GM21447 (cell line): ENCODE data around the gene ACER3.
"Not testable (repeated sequence)": the region's sequence is repeated elsewhere in the genome, so short reads cannot be mapped to it uniquely, and the experiment has no call there.

Source experiments
- ATAC-seq: cut with Tn5 transposase; IDR thresholded peaks from one replicate; pipeline ENCODE4 v1.9.1; 2021; ENCODE audit not compliant: unreplicated experiment

ACER3 gene

DNA sequence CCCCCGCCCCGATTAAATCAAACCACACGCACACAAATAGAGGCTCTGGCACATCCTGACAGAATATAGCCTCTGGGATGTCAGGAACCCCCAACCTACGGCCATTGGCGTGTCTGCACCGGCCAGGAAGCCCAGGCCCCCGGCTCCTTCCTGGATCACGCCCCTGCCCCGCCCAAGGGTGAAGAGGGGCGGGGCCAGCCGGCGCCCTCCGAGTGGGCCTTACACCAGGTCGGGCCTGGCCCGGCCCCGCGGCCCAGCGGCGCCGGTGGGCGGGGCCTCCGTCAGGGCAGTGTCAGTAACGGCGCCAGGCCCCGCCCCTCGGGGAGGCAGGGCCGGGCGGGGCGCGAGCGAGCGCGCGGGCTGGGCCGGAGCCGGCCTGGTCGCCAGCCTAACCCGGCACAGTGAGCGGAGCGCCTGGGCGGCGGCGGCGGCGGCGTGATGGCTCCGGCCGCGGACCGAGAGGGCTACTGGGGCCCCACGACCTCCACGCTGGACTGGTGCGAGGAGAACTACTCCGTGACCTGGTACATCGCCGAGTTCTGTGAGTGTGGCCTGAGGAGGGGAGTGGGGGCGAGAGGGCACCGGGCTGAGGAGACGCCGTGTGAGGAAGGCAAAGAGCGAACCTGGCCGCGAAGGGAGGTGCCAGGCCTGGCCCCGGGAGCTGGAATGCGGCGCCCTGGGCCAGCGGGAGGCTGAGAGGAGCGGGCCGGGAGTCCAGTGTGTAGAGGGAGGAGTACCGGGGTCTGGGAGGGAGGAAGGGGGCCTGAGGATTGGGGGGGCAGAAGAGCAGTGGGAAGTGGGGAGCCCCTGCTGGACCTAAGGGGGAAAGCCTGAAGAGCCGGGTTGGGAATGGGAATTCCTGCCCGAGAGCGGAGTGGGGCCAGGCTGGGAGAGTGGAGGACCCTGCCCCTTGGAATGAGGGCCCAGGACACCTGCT is at the start of gene ACER3:
Gene ACER3 (plus strand): TSS at position 380 of the 937 bp plus-strand sequence. CDS start 59 bp downstream, at position 439.
- ATAC-seq, result peak; percentile 88

DNA sequence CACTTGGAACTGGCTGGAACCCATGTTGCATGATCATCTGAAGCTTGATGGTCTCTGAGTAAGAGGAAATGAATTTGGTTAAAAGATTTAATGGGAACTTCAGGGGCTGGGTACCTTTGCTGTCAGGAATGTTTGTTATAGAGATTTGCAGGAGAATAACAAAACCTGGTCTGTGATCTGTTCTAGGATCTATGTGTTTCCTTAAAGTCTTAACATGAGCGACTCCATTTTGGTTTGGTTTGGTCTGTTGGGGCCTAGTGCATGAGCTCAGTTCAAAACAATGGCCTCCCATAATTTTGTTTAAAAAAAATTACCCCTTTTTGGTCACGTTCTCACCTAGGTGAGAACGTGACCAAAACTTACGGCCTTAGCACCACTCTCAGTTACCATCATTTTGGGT is 49.5 kb upstream of the ACER3 start:
- no peak for ATAC-seq

DNA sequence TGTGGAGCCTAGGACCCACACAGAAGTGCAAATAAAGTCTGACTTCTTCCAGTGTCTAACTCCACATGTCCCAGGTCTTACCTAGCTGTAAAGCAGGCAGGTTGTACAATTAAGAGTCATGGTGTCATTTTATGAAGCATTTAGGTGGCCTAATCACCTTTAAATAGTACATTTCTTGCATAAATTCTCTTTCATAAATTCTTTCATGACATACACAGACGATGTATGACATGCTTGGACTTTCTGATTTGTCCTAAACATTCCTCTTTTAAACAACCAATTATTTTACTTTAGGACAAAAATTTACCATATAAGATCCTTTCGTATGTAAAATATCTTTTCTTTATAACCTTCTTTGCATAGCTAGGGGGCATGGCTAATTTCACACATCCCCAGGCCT is 46.3 kb upstream of the ACER3 start:
- no peak for ATAC-seq

DNA sequence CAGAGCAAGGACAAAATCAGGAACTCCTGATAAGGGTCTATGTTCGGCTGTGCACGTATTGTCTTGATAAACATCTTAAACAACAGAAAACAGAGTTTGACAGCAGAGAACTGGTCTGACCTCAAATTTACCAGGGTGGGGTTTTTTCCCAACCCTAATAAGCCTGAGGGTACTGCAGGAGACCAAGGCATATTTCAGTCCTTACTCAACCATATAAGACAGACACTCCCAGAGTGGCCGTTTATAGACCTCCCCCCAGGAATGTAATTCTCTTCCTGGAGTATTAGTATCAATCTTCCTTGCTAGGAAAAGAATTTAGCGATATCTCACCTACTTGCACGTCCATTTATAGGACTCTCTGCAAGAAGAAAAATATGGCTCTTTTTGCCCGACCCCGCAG is 45.0 kb upstream of the ACER3 start:
- not testable (repeated sequence) for ATAC-seq

DNA sequence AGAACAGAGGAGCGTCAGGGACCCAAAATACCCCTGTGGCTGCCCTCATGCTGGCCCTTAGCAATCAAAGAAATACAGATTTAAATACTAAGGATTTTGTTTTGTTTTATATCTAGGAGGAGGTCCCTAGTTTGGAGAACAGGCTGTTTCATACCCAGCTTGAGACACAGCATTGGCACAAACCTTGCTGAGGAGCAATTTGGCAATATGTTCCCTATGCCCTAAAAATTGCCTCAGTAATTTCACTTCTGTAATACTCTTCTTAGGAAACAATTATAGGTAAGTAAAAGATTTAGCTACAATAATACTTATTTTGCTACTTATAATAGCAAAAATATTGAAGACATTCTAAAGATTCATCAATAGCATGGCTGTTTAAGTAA is 40.5 kb upstream of the ACER3 start:
- no peak for ATAC-seq

DNA sequence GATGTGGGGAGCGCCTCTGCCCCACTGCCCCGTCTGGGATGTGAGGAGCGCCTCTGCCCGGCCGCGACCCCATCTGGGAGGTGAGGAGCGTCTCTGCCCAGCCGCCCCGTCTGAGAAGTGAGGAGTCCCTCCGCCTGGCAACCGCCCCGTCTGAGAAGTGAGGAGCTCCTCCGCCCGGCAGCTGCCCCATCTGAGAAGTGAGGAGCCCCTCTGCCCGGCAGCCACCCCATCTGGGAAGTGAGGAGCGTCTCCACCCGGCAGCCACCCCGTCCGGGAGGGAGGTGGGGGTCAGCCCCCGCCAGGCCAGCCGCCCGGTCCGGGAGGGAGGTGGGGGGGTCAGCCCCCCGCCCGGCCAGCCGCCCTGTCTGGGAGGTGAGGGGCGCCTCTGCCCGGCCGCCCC is 39.3 kb upstream of the ACER3 start:
- ATAC-seq, result not testable (repeated sequence)

DNA sequence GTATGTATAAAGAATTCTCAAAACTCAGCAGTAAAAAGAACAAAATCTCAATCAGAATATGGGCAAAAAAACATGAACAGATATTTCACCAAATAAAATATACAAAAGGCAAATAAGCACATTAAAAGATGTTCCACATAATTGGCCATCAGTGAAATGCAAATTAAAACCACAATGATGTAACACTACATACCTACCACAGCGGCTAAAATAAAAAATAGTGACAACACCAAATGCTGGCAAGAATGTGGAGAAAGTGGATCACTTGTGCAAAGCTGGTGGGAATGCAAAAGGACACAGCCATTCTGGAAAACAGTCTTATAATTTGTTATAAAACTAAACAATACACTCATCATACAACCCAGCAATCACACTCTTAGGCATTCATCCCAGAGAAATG is 38.3 kb upstream of the ACER3 start:
- no peak for ATAC-seq

DNA sequence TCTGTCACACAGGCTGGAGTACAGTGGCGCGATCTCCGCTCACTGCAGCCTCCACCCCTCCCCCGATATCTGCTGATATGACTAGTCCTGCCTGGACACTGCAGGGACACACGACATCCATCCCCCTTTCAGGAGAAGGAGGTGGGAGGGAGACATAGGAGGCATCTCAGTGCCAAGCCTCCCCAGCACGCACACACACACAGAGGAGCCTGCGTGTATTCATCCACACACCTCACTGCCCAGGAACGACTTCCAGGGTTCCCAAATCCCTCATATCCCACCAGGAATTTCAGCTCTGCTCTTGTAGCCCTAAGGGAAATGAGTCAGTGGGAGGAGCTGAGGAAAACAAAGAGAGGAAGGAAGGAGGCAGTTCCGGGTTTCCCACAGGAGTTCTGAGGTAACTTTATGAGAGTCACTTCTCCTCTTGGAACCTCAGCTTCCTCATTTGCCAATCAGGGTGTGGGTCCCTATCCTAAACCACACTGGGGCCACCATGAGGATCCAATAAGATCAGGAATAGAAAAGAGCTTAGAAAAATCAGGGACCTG is 37.2 kb upstream of the ACER3 start:
- no peak for ATAC-seq

DNA sequence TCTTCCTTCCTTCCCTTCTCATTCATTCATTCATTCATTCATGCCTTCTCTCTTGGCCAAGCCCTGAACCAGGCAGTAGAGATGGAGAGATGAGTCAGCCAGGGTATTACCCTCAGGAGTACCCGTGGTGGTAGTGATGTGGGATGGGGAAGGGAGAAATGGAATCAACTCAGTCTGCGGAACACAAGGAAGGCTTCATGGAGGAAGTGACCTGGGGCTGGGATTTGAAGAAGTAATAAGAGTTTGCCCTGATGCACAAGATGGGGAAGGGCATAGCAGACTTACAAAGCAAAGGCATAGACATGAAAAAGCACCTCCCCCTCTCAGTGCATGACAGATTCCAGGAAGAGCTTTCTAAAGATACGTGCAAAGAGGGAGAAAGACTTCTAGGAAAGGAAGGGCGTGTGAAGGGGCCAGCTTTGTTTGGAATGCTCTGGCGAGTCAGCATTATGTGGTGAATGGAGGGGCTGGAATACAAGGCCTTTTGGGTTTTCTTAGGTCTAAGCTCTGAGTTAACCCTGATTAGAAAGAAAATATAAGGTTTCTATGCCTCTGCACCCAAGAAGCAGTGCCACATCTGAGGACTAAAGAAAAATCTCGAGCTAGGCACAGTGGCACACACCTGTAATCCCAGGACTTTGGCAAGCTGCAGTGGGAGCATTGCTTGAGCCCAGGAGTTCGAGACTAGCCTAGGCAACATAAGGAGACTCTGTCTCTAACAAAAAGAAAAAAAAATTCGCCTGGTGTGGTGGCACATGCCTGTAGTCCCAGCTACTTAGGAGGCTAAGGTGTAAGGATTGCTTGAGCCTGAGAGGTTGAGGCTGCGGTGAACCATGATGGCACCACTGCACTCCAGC is 36.4 kb upstream of the ACER3 start:
- no peak for ATAC-seq

DNA sequence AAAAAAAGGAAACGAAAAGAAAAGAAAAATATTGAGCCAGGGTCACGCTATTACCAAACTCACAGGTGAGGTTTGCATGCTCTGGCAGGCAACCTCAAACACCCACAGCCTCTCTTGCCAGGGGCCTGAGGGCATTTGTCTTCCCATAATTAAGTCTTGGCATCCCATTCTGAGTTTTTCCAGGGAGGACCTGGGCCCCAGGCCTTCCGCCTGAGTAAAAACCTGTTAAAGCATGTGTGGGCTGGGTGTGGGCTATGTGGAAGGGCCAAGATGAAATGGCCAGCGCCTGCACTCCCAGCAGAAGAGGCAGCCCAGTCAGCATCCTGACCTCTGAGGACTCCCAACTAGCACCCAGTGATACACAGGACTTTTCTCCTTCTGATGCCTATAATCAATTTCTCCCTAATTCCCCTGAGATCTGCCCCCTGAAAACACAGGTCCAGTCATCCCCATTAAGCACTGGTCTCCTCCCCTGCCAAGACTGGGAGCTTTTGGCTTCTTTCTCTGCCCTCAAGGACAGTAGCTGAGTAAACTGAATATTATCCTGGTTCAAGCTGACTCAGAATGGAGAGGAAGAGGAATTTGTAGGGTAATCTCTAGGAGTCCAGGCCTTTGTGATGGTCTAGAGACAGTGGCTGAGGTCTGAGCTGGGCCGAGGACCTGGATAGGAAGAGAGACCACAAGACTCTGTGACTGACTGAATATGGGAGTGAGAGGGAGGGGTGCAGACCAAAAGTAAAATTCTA is 35.6 kb upstream of the ACER3 start:
- ATAC-seq, result no peak

DNA sequence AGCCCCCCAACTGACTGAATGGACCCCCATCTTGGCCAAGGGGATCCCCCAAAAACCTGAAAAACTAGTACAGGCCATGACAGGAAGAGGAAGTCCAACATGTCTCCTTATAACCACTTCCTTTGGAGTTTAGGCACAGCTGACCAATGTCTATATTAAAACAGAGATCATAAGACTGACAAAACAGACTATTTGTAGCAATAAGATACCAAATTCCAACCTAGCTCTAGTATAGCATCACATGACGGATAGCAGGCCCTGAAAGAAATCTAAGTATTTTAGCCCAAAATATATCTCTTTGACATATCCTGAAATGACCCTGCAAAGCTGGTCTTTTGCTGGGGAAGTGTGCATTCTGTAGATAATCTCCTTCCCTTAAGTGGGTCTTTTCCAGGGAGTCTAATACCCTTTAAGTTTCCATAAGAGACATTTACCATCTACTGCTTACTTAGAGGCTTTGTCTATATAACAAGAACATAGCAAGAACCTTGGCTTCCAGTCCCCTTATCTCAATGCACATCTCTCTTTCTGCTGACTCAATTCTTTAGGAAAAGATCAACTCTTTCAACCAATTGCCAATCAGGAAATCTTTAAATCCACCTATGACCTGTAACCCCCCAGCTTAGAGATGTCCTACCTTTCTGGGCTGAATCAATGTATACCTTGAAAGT is 34.9 kb upstream of the ACER3 start:
- no peak for ATAC-seq

DNA sequence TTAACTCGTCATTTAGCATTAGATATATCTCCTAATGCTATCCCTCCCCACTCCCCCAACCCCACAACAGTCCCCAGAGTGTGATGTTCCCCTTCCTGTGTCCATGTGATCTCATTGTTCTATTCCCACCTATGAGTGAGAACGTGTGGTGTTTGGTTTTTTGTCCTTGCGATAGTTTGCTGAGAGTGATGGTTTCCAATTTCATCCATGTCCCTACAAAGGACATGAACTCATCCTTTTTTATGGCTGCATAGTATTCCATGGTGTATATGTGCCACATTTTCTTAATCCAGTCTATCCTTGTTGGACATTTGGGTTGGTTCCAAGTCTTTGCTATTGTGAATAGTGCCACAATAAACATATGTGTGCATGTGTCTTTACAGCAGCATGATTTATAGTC is 34.2 kb upstream of the ACER3 start:
- ATAC-seq, result not testable (repeated sequence)

DNA sequence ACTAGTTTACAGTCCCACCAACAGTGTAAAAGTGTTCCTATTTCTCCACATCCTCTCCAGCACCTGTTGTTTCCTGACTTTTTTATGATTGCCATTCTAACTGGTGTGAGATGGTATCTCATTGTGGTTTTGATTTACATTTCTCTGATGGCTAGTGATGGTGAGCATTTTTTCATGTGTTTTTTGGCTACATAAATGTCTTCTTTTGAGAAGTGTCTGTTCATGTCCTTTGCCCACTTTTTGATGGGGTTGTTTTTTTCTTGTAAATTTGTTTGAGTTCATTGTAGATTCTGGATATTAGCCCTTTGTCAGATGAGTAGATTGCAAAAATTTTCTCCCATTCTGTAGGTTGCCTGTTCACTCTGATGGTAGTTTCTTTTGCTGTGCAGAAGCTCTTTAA is 33.7 kb upstream of the ACER3 start:
- not testable (repeated sequence) for ATAC-seq

DNA sequence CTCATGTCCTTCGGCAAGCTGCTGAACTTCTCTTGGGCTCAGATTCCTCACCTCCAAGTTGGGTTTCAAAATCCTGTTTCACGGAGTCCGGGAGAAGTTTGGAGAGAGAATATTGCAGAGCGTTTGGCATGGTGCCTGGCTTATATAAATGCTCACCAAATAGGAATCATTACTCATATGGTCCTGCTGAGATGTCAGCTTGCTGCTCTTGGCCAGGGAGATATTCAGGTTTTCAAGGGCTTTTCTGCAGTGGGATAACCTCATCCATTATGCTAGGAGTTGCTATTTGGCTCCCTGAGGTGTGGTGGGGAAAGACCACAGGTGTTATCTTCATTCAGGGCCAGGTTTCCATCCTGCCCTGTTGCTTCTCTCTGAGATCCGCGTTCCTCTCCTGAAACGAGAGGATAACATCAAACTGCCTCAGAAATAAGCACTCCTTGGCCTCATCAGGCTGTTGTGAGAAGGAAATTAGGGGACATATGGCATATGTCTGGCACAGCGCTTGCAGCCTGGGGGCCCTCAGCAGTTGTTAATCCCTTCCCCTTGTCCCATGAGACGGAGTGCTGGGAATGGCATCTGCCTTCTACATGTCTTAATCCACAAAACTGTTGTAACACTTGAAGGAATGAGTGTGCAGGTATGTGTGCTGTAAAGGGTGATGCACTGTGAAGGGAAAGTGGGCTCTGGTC is 29.9 kb upstream of the ACER3 start:
- ATAC-seq, result no peak

DNA sequence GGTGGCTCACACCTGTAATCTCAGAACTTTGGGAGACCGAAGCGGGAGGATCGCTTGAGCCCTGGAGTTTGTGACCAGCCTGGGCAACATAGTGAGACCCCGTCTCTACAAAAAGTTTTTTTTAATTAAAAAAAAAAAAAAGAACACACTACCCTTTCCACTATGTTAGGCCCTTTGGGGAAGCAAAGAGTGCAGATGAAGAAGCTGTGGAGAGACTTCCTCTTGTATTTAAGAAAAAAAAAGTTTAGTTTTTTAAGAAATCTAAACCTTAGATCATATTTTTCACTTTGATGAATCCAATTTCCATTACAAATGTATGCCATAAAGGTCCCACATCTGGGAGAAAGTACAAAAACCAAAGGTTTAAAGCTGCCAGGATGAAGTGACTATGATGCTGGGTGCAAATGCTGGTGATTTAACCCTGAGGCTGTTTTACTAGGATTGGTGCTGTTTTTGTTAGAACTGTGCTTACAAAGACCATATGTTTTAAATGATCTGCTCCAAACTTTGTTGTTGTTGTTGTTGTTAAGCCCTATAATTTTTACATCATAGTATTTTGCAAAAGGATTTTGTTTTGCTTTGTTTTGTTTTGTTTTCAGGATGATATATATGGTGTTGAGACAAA is 28.9 kb upstream of the ACER3 start:
- no peak for ATAC-seq

DNA sequence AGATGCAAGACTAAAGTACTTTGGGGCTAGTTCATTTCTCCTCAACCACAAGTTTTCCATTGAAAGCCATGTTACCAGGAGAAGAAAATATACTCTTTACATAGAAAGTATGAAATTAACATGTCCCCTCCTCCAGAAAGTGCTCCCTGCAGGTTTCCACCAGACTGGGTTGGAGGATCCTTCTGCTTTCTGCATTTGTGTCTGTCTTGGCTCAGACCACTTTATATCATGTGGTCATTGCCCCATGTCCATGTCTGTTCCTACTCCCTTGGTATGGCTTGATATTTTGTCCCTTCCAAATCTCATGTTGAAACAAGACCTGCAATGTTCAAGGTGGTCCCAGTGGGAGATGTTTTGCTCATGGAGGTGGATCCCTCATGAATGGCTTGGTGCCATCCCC is 28.4 kb upstream of the ACER3 start:
- ATAC-seq, result no peak

DNA sequence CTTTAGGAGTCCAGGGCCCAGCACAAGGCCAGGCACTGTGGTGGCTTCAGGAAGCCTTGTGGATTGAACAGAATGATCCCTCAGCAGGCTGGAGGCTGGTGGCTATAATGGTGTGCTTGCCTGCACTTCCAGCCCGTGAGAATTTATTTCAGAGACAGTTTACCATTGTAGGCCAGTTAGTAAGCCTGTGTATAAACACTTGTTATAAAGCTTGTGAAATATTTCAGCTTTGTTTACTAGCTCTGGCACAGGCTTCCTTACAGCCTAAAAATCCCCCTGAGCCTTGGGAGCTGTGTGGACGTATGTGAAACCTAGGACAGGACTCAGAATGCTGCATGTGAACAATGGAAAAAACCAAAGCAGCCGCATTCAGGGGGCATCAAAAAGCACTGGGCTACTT is 26.6 kb upstream of the ACER3 start:
- ATAC-seq, result no peak

DNA sequence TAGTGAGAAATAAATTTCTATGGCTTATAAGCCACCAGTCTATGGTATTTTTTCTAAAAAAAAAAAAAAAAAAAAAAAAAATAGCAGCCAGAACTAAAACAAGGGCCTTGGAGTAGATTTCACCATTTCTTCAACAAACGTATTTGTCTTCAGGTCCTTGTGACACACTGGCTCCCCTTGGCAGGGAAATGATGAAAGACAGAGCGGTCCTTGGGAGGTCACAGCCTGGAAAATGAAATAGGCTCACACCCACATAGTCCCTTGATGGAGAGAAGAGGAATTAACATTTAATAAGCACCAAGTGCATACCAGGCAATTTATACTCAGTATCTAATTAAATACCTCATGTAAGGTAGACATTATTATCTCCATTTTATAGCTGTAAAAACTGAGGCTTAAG is 25.7 kb upstream of the ACER3 start:
- ATAC-seq, result no peak

DNA sequence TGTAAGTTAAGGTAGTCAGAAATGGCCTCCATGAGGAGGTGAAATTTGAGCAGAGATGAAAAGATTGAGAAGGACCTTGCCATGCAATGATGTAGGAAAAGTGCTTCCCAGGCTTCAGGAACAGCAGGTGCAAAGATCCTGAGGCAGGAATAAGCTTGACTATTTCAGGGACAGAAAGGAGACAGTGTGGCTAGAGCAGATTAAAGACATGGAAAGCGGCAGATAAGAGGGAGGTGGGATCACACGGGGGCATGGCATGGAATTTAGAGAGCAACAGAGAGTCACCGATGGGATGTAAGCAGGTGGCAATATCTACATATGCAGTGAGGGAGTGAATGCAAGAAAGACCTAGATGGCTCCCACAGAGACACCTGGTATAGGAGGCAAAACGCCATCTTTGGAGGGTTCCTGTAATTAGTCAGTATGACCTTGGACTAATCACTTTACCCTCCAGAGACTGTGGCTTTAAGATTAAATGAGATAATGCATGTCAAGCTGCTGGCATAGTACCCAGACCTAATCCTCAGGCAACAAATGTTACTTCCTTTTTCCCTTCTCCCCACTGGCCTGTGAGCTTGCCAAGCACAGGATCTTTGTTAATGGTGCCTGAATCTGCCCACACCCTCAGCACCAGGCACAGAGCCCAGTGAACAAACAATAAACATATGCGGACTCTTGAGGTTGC is 24.6 kb upstream of the ACER3 start:
- no peak for ATAC-seq
